Hematopoietic multipotent progenitor cell treated with erythropoietin and hydrocortisone succinate and interleukin-3 and kit ligand, for 15 days (in vitro differentiated cells): ENCODE results near the gene PTGR3.
"Not testable (repeated sequence)": the region's sequence is repeated elsewhere in the genome, so short reads cannot be mapped to it uniquely, and the experiment has no call there.

Experiments used
- DNase-seq: peaks from one replicate; pipeline ENCODE4 v3.0.0-alpha.2; 2015; ENCODE audit warnings: low spot score

PTGR3 gene

DNA sequence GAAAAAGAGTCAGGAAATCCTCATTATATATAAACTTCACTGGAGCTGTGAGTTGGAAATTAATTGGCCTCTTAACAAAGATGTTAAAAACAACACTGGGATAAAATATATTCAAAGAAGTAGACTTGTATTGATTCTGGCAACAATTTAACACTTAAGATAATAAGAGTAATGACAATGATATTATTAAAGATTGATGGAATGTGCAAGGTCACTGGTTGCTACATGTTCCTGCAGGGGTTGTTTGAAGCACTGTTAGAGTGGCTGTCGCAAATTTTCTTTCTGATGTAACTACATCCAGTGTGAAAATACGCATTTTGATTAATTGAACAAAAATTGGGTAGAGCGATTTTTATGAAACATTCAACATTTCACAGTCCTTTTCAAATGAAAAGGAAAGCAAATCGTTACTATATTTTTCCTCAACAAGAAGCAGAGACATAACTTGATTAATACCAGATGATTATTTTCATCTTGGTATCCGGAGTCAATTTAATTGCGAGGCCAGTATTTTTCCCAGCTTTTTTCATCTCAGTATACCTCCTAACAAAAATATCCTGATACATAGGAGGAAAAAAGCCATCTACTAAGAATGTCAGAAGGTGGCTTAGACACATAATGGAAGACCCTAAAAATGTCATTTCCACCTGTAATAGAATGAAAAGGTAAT lies 6.1 kb downstream of the PTGR3 start:
- no peak for DNase-seq

DNA sequence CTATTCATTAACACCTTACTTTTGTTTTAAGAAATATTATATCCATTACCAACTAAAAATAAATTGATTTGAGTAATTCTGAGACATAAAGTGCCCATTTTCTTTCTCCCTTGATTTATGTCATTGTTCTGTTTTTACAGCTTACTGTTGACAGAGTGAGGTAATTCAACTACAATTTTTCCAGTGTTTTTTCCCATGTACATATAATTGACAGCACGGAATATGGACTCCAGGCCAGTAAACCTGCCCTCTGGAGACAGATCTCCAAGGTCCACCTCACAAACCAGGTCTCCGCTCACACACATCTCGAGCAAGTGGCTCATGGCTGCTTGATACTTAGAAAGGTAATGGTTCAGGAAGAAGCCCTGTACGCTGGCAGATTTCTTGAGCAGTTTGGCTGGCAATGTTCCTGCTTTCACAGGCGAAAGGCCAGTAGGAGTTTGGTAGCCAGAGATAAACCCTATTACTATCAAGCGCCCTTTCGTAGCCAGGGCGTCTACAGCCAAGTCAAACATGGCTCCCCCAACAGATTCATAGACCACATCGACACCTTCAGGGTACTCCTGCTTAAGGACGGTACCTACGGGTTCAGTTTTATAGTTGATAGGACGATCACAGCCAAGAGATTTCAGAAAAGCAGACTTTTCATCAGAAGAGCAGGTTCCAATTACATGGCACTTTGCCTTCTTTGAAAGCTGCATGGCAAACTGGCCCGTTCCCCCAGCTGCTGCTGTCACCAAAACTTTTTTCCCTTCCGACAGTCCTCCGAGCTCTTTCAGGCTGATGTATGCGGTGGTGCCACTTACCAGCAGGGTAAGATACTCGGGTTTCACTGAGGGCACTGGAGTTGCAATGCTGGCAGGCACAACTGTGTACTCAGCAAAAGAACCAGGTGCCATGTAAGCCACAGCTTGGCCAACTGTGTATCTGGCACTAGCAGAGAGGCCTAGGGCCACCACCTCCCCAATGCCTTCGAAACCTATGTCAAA lies 7.4 kb downstream of the PTGR3 start:
- no peak for DNase-seq

DNA sequence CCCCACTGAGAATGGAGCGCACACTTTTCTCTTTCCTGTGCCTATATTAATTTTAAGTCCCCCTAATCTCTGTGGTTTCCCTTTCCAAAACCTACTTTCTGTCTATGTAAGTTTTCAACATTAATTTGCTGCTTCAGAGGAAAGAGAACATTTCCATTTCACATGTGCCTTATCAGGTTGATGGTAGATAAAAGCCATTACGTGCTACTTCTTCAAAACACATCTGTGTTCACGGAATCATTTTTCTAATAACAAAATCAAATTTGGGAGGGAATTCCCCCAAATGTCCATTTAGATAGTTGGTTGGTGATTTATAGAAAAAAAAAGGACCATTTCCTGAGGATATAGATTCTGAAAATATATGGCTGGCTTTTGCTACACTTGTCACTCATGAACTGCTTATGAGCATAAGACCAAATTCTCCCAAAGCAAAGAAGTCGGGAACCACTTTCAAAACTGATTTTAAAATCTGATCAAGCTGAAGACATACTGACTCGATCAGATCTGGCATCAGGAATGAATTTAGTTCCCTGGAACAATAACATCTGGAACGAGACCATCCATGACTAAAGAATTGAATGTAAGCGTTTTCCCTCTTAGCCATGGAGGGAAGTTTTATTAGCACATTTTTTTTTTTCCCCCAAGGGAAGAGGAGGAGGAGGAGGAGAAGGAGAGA lies 8.2 kb downstream of the PTGR3 start:
- DNase-seq, result no peak

DNA sequence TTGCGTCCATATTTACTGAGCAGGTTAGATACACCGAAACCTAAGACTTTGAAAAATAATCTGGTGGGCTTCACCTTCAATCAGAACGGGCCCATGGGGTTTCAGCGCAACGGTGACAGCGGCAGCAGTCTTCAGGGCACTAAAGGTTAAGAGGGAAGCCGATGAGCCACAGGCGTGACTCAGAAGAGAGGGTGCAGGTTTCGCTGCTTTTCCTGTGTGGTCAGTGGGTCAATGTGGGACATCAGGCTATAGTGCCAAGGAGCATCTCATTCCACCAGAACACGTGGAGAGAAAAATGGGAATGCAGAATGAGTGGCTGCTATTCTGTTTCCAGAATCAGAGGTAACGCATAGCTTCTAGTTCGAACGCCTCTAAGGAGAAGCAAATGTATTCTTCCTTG lies 8.9 kb downstream of the PTGR3 start:
- no peak for DNase-seq

DNA sequence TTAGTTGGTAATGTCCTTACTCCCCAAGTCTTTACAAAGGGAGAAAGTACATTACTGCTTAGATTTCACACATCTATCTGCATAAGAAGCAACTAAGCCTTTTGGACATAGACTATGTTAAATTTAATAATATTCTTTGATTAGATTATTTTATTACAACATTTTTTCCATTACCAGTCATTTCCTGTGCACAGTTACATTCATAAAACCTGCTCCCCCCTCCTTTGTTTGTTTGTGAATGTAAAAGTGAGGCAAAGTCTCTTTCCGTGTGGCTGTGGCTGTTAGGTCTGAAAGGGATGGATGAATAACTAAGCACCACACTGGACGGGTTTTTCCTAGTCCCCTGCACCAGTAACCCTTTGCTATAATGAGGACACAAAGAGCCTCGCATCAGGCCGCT lies 9.6 kb downstream of the PTGR3 start:
- no peak for DNase-seq

DNA sequence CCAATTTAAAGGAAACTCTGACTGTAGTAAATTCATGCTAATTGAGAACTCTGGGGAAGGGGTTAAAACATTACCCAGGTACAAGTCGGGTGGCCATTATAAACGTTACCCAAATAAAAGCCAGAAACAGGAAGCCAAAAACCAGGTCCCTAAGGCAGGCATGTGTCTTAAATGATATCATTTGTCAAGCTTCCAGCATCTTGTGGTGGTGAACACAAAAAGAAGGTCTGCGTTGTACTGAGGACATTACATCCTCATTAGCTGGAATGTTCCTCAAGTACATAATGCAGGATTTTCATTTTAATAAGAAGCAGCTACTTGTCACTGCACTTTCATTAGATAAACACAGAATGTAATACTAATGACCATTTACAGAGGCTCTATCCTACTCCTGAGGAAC lies 10.9 kb downstream of the PTGR3 start:
- no peak for DNase-seq

DNA sequence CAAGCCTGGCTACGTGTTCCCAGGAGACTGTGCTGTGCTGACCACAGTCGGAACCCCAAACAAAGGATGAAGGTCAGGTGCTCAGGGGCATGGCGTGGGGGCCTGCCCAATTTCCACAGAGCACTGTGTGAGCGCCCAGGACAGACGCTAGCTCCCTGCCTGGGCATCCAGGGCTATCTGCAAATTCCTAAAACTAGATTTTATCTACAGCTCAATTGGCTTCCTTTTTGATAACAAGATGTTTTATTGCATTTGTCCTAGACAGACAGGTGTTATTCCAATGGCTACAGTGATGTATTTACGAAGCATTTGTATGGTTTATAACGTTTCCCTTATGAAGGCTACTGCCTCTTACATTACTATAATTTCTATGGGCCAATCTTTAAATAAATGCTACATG lies 16.0 kb downstream of the PTGR3 start:
- no peak for DNase-seq

DNA sequence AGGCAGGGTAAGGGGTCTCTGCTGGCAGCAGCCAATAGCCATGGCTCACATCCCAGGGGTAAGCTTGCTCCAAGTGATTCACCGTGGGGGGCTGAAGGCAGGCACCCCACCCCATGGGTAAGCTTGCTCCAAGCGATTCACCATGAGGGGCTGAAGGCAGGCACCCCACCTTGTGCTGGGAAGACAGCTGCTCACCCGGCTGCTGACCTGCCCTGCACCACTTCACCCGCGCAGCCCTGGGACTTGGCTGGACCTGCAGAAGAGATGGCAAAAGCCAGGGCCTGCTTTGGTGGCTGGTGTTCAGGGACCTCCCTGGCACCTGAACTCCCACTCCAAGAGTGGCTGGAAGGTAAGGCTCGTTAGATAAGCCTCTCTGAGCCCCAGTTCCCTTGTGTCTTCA lies 19.2 kb downstream of the PTGR3 start:
- DNase-seq, result no peak

DNA sequence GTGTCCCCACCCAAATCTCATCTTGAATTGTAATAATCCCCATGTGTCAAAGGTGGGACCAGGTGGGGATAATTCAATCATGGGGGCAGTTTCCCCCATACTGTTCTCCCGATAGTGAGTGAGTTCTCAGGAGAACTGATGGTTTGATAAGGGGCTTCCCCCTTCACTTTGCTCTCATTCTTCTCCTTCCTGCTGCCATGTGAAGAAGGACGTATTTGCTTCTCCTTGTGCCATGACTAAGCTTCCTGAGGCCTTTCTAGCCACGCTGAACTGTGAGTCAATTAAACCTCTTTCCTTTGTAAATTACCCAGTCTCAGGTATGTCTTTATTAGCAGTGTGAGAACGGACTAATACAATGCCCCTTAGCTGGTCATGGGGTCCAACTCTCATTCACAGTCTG lies 21.2 kb downstream of the PTGR3 start:
- not testable (repeated sequence) for DNase-seq

DNA sequence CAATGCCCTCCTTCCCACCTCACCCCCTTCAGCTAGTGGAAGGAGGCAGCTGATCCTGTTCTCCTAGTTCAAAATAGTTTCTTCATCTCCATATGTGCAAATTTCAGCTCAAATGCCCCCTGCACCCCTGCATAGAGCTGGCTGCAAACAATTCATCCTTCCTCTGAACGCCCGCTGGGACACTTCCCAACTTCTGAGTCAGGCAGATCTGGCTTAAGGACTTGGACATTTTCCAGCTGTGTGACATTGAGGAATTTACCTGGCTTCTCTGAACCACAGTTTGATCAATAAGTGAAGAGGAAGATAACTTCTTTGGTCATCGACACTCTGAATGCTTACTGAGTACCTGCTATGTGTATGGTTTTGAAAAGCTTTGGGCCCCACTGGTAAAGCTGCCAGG lies 23.5 kb downstream of the PTGR3 start:
- DNase-seq, result no peak

DNA sequence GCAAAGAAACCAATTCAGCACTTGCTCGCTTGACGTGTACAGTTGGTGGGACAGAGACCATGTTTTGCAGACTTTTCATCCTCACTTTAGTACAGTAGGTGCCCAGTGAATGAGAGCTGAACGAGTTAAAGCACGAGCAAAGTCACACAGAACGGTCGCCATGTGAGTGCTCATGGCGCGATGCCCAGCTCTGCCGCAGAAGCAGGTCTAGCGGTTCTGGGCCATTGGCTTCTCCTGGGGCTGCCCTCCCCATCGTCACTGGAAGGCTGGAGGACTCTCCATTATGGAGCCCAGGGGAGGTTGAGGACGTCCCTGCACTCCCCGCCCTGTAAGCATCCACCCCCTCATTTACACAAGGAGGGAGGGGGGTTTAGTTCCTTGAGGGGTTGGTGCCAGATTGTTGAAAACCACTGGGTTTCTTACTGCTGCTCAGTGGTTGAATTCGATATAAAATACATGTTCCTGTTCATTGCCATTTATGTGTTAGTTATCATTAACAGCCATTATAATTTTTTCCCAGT lies 24.9 kb downstream of the PTGR3 start:
- DNase-seq, result no peak

DNA sequence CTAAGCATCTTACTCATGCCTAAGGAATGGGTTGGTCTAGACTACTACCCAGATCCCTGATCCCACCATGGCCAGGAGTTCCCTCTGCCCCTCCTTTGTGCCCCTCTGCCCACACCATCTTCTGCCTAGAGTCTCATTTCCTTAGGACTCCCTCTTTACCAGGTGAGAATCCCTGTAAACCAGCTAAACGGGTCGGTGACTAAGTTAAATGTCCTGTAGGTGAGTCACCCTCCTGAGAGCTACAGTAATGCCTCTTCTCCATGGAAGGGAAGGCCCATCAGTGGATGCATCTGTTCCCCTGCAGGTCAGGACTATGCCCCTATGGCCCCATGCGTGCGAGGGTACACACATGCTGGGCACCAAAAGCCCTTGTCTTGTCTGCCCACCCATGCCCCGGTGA lies 25.4 kb downstream of the PTGR3 start:
- no peak for DNase-seq

DNA sequence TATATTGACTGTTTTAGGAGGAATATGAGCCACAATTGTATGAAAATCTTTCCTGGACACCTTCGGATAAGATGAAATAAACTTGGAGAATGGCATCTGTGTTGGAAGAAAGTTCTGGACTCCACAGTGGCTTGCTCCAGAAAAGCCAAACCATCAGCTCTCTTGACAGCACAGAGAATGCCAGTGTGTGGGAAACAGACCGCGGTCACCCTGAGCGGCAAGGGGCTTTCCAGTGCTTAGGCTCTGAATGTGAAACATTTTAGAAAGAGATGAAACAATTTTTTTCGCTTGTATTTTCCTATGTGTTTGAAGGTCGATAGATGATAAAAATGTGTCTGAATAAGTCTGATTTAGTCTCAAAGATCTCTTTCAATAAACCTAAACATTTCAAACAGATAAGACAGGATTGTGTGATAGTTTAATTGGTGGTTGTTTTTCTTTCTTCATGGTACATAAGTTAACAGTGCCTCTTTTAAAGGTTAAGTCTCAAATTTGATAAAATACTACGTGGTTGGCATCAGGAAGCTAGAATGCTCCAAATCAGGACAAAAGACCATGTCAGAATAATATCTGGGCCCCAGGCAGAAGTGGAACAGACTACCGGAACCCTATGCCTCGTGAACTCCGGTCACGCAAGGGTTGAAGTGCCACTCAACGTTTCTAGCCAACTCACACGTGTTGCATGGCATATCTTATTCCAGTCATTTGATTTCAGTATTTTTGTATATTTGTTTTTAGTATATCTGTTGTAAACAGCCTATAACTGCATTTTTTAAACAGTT lies 28.9 kb downstream of the PTGR3 start:
- no peak for DNase-seq

DNA sequence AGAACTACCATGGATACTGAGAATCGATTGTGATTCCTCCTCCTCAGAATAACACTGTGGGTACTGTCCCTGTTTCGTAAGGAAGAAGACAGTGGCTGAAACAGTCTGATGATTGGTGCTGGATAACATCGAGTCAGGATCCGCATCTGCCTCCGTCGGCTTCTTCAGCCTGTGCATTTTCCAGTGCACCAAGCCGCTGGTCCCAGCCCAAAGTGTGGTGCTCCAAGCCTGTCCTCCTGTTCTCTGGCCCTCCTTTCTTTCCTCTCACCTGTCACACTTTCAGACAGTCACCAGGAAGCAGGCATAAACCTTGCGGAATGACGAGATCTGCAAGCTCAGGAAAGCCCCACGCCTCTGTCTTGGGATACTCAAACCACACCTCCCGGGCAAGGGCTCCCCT lies 30.6 kb downstream of the PTGR3 start:
- no peak for DNase-seq

DNA sequence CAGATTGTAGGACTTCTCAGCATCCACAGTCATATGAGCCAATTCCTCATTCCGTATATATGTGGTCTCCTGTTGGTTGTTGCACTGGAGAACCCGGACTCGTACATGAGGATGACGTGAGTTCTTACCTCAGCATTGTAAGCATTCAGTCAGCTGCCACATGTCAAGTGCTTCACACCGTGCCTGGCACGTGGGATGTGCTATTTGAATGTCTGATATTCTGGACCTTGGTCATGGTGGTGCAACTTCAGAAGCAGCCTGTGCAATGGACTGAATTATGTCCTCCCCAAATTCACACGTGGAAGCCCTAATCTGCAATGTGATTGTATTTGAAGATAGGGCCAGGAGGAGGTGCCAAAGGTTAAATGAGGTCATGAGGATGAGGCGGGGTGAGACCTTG lies 32.1 kb downstream of the PTGR3 start:
- no peak for DNase-seq

DNA sequence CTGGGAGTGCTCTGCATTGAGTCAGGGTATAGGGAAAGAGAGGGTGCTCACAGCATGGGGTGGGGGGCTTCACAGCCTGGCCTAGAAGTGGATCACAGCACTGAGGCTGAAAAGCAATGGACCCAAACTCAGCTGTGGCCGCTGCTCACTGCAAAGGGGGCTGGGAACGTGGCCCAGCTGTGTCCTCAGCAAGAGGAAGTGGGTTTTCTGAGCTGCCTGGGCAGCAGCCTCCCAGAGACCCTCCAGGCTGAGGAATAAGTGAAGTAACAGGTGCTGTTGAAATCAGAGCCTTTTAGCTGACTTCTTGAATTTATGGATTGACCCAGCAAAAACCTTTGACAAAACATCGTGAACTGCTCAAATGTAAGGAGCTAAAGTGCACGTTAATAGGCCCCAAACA lies 35.2 kb downstream of the PTGR3 start:
- DNase-seq, result no peak

DNA sequence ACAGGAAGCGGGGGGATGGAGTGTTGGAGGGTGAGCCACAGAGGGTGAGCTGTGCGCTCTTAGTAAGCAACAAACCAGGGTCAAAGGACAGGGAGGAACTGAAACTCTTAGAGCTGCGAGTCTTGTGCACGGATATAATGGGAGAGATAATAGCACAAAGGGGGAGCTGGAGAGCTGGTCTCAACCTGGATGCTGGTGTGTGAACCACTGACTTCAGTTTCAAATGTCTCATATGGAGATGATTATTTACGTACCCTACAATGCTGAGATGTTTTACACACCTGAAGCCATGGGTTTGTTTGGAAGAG lies 35.9 kb downstream of the PTGR3 start:
- DNase-seq, result no peak

DNA sequence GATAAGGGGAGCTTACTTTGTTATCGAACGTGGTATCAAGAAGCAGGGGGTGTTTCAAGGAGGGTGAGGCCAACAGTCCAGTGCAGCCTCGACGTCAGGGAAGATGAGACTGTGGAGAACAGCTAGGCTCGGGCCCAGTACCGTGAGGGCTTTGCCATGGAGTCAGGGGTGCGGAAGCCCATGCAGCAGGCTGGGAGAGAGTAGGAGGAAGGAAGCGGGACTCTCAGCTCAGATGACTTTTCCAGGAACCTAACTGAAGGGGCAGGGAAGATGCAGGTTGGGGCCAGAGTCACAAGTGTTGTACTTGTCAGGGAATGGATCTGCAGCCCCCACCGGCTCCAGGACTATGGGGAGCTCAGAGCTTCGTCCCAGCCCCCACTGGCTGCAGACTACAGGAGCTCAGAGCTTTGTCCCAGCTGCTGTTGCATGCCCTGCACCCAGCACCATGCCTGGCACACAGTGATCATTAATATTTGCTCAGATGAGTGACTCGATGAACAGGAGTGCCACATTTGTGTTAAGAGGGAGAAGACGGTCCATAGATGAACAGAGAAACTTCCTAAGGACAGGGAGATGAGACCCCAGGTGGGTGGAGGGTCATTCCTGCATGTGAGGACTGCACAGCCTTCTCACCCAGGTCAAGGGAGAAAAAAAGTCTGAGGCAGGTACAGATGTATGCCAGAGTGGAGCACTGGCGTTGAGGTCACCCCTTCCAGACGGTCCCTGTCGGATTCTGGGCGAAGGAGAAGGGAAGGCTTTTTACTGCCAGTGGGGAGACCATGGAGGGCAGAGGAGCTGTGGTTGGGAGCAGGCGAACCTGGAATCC lies 36.4 kb downstream of the PTGR3 start:
- no peak for DNase-seq

DNA sequence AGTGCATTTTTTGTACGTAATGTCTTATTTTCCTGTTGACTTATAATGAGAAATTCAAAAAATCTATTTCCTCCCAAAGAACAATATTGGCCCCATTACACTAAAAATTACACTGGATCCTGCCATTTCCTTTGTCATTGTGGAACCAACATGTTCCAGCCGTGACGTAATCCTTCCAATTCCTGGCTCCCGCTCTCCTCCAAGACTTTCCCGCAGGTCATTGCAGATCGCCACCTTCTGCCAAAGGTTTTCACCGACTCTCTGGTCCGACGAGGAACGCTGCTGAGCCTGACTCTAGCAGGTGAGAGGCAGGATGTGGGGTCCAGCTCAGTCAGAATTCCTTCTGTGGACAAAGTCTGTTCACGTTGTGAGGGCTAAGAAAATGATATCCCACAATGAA lies 38.0 kb downstream of the PTGR3 start:
- DNase-seq, result no peak

DNA sequence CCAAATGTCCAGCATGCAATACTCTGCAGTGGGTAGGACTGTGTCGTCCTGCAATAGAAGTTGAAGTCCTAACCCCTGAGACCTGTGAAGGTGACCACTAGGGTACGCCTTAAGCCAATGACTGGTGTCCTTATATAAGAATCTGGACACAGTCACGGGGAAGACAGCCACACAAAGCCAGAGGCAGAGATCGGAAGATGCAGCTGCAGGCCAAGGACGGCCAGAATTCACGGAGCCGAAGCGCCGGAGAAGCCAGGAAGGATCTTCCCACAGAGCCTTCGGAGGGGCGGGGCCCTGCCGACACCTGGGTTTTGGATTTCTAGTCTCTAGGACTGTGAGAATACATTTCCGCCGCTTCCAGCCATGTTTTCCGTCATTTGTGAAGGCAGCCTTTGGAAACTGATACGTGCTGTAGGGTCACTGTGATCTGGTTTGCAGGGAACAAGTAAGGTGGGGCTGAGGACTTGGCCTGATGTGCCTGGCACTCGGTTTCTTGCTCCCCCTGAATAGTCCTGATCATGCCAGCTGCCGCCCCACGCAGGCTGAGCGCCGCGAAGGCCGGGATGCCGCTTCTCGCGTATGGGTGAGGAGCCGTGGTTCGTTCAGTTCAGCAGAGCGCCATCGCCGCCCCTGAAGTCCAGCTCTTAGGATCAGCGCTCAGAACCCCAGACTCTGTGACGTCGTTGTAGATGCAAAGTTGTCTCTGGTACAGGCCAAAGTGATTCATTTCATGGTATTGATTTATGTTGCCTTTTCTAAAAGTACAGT lies 38.7 kb downstream of the PTGR3 start:
- no peak for DNase-seq
